NT2/D1 (cell line): ENCODE data around the gene PDILT.

Source experiments
- SUZ12 ChIP-seq: IDR thresholded peaks from 2 replicates; pipeline ENCODE4 v1.6.1; 2011; ENCODE audit not compliant: insufficient read length, insufficient read depth; ENCODE audit errors: extremely low read depth
- YY1 ChIP-seq: IDR thresholded peaks from 2 replicates; pipeline ENCODE4 v1.6.1; 2011; ENCODE audit not compliant: insufficient read length, insufficient read depth
- ZNF274 ChIP-seq: IDR thresholded peaks from 2 replicates; pipeline ENCODE4 v1.6.1; 2011; ENCODE audit warnings: mild to moderate bottlenecking, low read depth, low read length

DNA sequence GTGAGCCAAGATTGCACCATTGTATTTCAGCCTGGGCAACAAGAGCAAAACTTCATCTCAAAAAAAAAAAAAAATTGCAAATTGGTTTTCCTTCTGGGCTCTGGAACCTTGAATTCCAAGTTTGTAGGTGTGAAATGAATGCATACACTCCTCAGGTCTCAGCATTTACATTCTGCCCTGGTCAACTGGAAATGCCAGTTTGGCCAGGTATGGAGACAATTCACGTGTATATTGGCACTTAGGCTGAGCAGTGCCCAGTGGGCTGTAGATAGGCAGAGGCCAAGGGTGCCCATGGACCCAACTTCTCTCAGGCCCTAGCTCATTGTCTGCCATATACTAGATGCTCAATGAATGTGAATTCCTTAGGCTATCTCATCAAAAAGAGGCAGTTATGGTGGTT lies 15.7 kb downstream of the PDILT start:
- TF ChIP-seq ZNF274 (no peak), YY1 (no peak), SUZ12 (no peak)
